Stimulated activated CD8-positive, alpha-beta memory T cell treated with anti-CD3 and anti-CD28 coated beads, Interleukin-7, amount 100 ng/mL, for 24 hours (primary cell): Measurements from ENCODE around the gene ATOSA.

ENCODE experiments used
- DNase-seq: peaks from one replicate; pipeline ENCODE4 v3.0.0-alpha.2; 2020; ENCODE audit warnings: low read depth

The ATOSA gene, protein sequence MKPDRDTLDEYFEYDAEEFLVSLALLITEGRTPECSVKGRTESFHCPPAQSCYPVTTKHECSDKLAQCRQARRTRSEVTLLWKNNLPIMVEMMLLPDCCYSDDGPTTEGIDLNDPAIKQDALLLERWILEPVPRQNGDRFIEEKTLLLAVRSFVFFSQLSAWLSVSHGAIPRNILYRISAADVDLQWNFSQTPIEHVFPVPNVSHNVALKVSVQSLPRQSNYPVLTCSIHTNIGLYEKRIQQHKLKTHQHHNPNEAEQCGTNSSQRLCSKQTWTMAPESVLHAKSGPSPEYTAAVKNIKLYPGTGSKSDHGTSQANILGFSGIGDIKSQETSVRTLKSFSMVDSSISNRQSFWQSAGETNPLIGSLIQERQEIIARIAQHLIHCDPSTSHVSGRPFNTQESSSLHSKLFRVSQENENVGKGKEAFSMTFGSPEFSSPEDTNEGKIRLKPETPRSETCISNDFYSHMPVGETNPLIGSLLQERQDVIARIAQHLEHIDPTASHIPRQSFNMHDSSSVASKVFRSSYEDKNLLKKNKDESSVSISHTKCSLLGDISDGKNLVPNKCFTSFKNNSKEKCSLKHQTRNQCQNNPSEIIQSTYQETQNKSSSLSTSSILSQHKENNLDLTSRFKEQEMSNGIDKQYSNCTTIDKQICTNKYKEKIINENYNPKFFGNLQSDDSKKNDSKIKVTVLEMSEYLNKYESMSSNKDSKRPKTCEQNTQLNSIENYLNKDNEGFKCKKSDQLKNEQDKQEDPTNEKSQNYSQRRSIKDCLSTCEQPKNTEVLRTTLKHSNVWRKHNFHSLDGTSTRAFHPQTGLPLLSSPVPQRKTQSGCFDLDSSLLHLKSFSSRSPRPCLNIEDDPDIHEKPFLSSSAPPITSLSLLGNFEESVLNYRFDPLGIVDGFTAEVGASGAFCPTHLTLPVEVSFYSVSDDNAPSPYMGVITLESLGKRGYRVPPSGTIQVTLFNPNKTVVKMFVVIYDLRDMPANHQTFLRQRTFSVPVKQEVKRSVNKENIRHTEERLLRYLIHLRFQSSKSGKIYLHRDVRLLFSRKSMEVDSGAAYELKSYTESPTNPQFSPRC

DNA sequence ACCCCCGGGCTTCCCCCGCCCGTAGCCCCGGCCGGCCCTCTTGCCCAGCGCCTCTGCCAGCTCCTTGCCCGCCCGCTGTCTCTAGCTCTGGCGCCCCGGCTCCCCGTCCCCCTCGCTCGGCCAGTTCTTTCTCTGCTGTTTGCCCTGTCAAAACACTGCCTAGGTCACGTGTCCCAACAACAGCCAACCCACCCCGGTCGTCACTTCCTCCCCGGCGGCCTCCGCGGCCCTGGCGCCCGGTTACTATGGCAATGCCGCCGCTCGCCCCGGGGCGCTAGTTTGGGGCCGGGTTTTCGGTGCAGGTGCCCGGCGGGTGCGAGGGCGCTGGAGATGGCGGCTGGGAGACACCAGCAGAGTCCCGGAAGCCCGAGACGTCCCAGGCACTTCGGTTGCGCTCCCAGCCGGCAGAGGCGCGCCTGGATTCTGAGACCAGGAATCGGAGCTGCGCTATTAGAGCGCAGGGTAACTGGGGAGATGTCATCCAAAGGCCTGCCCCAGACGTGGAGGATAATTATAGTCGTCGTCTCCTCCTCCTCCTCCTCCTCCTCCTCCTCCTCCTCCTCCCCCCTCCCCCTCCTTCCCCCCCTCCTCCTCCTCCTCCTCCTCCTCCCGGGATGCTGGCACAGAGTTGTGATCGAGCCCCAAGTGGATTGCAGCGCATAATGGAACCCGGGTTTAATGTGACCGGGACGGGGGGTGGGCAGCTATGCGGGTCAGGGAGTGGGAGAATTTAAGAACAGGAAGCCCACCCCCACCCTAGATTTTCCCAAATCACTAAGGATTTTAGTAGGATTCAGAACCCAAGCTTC is at the start of gene ATOSA:
TSS of gene ATOSA (minus strand) at position 157 of the 809 bp plus-strand sequence. CDS start 1,367 bp downstream, outside the sequence.
- DNase-seq, result peak; percentile 82

DNA sequence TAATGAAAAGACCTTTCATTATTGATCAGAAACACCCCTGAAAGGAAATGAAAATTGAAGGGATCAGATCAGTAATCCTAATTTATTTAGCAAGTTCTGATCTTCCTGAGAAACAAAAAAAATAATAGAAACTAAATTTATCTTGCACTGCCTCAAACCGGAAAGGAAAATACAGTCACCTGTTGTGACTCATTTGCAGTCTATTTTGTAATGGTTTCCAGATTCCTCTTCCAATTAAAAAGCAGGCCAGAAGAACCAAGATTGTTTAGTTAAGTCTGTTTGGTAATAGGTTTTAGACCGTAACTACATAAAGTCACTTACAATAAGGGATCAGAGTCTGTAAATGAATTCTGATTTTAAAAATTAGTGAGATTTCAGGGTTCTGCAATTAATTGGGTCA is 49.7 kb upstream of the ATOSA start:
- DNase-seq, result no peak

DNA sequence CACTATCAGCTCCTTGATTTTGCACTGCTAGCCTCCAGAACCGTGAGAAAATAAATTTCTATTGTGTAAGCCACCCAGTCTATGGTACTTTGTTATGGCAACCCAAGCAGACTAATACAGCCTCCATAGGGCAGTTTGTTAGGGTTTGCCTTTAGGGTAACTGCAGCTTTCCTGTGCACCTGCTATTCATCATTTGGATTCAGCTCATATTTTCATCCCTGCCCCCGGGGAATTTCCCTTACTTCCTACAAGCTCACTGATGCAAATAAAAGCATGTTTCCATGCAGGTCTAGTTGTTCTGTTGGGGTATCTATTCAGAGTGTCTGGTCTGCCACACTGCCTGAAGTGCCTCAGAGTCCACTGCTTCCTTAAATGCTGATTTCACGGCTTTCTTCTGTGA is 48.6 kb upstream of the ATOSA start:
- DNase-seq, result no peak

DNA sequence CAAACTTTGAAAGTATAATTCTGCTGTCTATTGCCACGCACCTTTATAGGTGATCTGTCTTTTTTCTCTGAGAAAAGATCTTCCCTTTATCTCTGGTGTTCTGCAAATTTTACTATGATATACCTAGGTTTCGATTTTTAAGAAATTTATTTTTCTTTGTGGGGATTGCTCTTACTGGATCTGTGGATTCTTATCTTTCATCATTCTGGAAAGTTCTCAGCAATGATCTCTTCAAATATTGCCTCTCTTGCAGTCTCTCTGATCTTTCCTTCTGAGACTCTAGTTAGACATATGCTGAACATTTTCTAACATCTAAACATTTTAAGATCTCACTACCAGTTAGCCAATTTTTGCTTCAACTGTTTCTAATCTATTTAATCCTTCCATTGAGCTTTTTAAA is 47.0 kb upstream of the ATOSA start:
- DNase-seq, result no peak

GRCh38 chr15:52718551-52718950 is 39.4 kb upstream of the ATOSA start:
- no peak for DNase-seq

DNA sequence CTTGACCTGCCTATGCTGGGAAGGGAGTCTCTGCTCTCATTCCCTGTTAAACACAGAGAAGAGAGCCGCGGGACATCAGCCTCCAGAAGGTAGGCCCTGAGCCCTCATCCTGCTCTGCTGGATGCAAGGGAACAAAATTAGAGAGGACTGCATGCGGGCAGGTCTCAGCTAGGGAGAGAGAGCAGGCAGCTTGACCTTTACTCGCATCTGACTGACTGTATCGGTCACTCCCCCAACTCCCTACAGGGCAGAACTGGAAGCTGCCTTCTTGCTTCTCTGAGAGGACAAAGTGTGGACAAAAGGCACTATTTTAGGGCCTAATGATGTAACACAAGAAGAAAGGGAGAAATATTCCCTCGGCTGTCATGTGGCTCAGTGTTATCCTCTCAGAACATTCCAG is 38.7 kb upstream of the ATOSA start:
- DNase-seq, result no peak

DNA sequence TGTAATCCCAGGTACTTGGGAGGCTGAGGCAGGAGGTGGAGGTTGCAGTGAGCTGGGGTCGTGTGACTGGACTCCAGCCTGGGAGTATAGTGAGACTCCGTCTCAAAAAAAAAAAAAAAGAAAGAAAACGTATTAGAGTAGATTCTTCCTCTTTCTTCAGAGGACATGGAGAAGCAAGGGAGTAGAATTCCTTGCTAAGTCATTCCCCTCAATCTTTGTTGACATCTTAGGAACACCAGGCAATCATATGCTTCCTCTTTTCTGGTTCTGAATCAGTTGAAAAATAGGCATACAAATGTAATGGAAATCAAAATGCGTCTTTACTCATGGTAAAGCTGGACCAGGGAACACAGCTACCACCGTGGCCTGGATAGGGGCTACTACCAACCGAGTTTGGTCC is 38.3 kb upstream of the ATOSA start:
- DNase-seq, result no peak

DNA sequence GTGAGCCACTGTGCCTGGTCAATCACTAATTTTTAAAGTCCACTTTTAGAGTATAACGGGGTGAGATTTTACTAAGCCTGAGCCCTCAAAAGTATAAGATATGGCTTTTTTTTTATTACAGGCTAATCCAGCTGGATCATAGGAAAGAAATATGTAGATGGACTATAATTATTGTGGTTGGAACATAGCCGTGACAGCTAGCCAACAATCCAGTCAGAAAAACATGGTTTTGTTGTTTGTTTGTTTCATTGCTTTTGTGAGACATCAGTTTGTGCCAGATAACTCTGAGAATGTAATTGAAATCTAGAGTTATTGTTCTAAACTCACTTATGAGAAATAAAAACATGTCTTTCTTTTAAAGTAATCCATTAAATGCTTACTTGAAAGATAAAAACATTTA is 37.3 kb upstream of the ATOSA start:
- no peak for DNase-seq

- DNase-seq, result no peak
These were observed 36.2 kb upstream of the ATOSA start for GRCh38 chr15:52715411-52715810.

DNA sequence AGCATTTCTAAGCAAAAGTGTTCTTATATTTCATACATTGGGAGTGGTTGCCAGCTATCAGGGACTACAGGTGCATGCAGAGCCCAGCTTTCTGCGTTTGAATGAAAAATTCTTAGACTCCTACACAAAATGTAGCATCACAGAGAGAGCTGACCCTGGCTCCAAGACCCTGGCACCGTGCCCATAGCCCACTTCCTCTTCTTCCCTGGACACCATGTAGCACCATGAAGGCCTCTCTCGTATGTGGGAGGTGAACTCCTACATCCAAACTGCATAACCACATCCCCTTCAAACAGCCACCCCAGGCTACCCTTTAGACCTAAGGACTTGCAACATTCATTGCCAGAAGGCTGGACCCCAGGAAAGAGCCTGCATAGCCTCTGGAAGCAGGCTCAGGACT is 35.8 kb upstream of the ATOSA start:
- no peak for DNase-seq

DNA sequence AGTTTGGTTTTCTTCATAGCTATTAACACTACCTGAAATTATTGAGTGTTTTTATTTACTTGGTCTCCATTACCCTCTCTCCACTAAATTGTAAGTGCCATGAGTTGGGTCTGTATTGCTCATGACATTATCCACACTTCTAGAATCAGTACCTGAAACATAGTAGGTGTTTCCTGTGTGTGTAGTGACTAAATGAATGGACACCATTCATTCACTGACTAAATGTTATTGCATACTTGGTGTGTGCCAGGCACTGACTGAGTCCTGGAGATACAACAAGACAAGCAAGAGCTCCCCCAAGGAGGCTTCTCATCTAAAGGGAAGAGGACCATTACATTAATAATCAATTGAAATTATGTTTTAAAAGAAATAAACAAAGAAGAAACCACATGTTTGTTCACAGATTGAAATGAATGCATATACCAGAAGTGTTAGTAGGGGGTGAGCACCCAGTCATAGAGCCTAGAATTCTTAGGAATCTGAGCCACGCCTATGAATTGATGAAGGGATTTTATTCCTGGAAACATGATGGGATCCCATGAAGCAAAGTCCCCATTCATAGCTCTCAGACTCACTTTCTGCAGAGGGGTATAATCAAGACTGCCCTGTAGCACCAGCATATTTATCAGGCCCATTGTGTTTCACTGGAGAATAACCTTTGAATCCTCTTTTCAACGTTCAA is 31.7 kb upstream of the ATOSA start:
- no peak for DNase-seq

GRCh38 chr15:52710050-52710707 is 31.0 kb upstream of the ATOSA start:
- no peak for DNase-seq

DNA sequence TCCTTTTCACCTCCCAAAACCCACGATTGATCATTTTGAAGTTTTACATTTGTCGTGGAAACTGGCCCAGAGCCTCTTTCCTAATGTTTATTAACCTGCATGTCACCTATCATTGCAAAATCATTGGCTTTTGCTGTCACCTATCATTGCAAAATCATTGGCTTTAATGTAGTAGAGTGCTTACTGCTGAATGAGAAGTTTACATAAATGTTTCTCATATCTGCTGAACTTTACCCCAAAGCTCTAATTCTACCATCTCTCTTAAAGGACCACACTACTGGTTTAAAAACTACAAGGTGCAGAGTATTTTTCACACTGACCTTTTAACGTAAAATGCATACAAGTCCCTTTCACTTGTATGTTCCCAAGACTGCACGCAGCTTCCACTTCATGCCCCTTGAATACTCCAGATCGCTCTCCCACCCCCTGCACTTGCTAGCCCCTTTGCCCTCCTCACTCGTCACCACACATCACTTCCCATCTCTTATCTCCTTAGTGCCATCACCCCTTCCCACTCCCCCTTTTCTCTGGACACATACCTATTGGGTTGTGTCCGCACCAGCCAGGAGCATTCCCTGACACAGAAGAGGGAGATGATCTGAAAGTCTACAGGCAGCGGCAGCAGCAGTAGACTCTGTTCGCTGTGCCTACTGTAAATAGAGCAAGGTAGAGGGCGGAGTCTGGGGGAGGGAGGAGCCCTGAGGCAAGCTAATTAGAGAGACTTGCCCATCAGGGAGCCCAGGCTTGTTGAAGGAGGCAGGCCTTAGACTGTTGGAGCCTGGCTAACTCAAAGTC is 30.2 kb upstream of the ATOSA start:
- no peak for DNase-seq

DNA sequence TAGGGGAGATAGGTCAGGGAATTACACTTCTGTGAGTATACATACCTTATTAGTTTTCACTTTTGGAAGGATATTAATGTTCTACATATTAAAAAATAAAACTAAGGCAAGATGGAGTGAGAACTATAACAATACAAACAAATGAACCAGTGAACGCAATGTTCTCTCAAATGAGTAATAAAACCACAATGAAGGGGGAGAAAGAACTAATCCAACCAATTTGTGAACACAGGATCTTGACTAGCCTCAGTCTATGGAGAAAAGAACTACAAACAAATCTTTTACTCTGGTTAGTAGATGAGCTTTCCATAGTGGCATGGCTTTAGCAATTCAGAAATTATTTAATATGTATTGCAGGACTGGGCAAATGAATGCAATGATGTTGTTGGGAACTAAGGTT is 26.9 kb upstream of the ATOSA start:
- DNase-seq, result no peak

- no peak for DNase-seq
These were observed 23.2 kb upstream of the ATOSA start for GRCh38 chr15:52702390-52702789.

DNA sequence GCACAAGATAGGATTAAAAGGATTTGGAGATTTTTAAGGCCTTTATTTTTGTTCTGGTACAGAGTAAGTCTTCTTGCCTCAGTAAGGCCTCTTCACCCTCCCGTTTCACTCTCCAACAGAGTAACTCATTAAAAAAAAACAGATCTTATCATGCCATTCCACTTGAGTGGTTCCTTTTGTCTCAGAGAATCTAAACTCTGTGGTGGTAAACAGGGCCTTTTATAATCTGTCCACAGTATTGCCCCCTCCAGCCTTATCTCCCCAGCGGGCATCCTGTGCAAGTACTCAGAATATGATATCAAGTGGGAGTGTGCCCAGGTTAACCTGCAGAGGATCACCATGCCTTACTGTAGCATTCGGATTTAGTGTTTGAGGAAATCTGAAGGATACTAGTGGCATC is 20.3 kb upstream of the ATOSA start:
- no peak for DNase-seq

- no peak for DNase-seq
These were observed 19.3 kb upstream of the ATOSA start for GRCh38 chr15:52698514-52698913.

DNA sequence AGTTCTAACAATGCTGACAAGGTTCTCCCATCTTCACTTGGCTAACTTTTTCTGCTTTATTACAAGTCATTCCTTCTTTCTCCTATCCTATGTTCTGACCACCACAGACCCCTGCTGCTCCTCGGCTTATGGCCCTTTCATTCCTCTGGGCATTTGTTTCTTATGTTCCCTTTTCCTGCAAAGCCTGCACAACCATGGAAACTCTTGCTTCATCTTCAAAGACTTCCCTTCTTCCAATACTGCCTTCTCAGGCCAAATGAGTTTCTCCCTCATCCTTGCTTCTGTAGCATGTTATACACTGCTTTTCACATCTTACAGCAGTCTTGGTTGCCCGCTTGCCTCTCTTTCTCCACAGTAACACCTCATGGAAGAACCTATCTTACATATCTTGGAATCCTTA is 17.9 kb upstream of the ATOSA start:
- no peak for DNase-seq

DNA sequence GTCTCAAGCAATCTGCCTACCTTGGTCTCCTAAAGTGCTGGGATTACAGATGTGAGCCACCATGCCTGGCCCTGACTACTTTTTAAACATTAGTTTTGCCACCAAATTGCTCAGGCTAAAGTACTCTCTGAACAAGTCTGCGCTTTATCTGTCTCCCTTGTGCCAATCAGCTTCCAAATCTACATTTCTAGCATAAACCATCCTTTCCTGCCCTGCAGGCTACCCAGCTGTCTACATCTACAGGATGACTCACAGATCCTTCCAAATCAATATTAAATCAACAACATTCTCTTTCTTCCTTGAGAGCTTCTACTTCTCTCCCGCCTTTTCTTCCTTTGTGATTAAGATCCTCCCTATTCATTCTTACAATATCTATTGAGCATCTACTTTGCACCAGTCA is 16.0 kb upstream of the ATOSA start:
- no peak for DNase-seq

DNA sequence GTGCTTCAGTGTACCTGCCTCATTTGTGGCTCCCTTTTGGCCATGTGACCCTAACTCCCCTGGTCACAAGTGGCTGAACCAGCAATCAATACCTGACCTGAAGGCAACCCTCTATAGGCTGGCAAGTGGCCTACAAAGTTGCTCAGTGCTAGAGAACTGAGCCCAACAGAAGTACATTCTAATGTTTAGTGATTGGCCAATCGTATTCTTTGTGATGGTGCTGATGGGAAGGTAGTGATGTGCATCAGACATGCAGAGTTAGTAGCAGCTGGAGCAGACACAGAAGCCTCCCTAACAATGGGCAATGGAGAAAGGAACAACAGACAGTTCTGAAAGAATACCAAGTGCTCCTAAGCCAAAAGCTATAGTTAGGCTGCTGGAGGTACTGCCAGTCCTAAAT is 10.4 kb upstream of the ATOSA start:
- no peak for DNase-seq
